HuH-7.5 (cell line): Measurements from ENCODE around the gene PODNL1.
A peak's percentile ranks its signal among the peaks of the same experiment; 100 is the strongest.
"Not testable (repeated sequence)": the region's sequence is repeated elsewhere in the genome, so short reads cannot be mapped to it uniquely, and the experiment has no call there.

Experiments used
- DNase-seq: peaks from one replicate; pipeline ENCODE4 v3.0.0; 2011; ENCODE audit warnings: low spot score

The PODNL1 gene

DNA sequence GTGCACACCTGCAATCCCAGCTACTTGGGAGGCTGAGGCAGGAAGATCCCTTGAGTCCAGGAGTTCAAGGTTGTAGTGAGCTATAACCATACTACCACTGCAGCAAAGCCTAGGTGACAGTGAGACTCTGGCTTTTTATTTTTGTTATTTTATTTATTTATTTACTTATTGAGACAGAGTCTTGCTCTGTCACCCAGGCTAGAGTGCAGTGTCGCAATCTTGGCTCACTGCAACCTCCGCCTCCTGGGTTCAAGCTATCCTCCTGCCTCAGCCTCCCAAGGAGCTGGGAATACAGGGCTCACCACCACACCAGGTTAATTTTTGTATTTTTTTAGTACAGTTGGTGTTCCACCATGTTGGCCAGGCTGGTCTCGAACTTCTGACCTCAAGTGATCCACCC is 35.3 kb upstream of the PODNL1 start:
- not testable (repeated sequence) for DNase-seq

DNA sequence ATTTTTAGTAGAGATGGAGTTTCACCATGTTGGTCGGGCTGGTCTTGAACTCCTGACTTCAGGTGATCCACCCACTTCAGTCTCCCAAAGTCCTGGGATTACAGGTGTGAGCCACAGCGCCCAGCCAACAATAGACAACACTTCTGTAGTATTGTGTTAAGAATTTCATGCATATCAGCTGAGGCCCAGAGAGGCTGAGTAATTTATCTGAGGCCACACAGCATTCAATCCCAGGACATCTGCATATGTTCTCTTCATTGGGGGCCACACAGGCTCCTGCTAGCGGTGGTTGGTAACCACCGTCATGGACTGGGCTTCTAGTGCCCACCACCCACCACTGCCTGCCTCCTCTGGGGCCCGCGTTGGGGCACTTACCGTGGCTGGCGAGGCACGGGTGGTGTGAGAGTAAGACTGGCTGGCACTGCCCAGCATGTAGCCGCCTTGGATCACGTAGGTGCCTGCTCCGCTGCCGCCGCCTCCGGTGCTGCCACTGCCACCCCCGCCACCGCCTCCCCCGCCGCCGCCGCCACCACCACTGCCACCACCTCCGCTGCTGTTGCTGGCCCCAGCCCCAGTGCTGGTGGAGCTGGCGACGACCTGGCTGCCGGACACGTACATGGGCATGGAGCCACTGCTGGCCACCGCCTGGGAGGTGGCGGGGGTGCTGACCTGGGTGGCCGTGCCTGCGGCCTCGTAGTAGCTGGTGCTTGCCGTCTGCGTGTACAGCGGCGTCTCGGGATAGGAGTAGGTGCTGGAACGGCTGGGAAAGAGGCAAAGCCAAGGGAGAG is 34.3 kb upstream of the PODNL1 start:
- DNase-seq = no peak

DNA sequence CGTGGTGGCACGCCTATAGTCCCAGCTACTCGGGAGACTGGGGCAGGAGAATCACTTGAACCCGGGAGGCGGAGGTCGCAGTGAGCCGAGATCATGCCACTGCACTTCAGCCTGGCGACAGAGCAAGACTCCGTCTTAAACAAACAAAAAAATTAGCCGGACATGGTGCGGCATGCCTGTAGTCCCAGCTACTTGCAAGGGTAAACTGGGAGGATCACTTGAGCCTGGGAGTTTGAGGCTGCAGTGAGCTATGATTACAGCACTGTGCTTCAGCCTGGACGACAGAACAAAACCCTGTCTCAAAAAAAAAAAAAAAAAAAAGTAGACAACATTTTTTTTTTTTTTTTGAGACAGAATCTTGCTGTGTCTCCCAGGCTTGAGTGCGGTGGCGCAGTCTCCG is 33.7 kb upstream of the PODNL1 start:
- not testable (repeated sequence) for DNase-seq

DNA sequence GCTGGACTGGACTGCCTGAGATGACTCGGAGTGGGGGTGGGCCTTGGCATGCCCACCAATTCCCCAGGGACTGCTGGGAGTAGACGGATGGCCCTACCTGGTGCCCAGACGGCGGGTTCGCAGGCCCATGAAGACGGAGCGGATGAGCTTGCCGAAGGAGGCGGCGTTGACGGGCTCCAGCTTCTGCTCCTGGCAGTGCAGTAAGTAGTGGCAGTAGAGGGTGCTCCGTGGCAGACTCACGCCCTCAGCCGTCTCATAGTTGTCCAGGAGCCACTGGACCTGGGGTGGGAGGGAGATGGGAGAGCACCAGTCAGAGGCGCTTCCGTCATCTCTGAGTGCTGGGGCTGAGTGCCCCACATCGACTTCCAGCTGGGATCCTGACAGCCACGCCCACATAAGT is 31.7 kb upstream of the PODNL1 start:
- no peak for DNase-seq

DNA sequence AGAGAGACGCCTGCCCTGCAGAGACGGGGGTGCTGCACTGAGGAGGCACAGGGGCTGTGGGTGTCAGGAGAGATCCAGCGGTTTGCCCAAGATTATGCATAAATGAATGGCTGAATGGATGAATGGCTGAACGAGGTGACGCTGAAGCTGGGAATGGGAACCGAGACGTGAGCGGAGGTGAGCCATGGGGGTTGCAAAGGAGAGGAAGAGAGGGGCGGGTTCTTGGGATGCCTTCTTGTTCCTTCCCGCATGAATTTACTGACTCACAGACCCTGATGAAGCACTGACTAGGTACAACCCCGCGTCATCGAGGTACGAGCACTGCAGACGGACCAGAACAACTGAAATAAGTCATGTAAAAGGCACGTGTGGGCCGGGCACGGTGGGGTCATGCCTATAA is 30.8 kb upstream of the PODNL1 start:
- no peak for DNase-seq

DNA sequence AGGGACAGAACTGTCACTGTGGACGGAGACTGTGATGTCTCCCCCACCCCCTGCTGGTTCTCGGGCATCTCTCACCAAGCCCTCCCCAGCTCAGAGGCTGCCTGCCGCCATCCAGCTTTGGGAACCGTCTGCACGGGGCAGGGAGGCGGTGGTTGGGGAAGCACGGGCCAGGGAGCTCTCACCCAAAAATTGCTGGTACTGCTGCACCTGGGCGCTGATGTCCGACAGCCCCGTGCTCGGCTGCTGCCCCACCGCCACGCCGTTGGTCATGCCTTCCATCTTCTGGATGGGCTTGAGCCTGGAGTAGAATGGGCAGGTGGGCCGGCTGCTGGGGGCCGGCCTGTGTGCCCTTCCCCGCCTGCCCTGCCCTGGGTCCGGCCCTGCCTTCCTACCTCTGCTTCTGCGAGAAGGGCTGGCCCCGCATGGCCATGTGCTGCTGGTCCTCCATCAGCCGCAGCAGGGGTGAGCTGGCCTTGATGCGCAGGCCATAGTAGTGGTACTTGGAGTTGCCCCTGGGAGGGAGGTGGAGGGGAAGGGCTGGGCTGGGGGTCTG is 30.2 kb upstream of the PODNL1 start:
- no peak for DNase-seq

DNA sequence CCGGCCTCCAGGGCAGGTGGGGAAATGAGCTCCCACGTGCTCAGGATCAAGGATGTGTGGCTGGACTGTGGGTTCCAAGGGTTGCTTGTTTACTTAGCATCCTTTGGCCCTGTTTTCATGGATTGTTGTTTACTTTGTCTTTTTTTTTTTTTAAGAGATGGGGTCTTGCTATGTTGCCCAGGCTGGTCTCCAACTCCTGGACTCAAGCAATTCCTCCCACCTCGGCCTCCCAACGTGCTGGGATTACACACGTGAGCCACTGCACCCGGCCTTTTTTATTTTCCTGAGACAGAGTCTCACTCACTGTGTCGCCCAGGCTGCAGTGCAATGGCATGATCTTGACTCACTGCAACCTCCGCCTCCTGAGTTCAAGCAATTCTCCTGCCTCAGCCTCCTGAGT is 29.0 kb upstream of the PODNL1 start:
- not testable (repeated sequence) for DNase-seq

DNA sequence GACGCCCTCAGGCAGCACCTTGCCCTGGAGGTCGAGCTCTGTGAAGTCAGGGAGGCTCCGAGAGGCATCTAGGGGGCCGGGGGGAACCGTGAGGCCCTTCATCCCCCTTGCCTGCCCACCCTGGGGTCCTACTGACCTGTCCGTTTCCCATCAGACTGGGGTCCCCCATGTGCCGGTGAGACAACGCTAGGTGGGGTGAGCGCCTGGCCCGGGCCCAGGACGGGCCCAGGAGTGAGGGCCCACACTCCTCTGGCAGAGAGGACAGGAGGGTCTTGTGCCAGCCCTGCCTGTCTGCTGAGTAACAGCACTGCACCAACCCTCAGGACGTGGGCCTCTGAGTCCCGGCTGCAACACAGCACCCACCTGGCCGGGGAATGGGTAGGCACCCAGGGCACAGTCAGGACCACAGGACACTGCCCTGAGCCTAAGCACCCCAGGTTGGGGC is 28.5 kb upstream of the PODNL1 start:
- DNase-seq = no peak

DNA sequence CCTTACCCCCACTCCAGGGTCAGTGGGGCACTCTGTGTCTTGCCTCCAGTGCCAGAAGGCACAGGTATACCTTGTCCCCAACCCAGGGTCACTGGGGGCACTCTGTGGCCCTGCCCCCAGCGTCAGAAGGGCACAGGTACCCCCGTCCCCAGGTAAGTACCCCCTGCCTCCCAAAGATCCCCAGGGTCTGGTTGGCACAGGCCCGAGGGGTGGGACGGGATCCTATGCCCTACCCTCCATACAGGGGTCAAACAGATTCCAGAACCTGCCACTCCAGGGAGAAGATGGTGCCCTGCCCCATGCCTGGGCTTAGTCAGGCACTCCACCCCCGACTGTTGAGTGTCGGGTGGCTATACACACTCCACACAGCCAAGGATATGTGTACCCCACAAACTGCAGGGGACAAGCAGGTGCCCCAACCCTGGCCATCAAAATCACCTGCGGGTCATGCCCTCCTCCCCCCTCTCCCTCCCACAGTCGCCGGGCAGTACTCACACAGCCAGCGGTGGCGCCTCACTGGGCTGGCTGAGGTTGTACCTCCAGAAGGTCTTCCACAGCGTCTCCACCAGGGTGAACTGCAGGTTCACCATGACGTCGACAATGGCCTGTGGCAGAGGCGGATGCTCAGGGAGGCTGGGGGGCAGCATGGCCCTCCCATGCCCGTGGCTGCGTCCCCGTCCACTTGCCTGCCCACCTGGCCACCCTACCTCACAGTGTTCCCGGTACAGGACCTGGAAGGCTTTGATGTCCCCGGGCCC is 27.9 kb upstream of the PODNL1 start:
- no peak for DNase-seq

DNA sequence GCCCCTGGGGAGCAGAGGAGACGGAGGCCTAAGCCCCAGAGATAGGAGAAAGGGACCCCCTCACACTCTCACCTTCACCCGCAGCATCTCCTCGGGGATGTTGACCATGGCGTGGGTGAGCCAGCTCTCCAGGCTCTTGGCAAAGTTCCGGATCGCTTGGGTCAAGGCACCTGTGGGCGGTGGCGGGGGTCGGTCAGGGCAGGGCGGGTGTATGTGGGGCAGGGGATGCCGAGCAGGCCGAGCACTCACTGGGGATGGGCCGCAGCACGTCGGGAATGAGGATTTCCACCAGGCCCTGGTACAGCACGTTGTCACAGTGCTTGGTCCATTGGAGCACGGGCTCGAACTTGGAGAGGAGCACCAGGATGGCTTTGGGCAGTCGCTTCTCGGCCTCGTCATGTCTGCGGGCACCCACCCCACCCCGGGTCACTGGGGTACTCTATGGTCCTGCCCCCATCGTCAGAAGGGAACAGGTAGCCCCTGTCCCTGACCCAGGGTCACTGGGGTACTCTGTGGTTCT is 27.2 kb upstream of the PODNL1 start:
- no peak for DNase-seq

DNA sequence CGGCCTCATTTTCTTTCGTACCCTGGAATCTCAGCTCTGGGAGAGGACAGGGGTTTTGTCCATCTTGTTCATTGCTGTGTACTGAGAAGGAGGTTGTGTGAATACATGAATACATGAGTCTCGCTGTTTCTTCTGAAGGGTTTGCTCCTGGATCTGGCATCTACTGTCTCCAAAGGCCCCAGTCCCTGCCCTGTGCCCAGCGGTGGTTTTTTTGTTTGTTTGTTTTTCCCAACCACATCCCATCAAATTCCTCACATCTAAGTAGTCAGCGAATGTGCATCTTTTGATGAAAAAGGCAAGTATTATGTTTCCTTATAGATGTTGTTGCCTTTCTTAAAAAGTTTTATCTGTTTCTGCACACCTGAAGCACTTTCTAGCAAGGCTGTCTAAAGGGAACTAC is 26.6 kb upstream of the PODNL1 start:
- DNase-seq = no peak

DNA sequence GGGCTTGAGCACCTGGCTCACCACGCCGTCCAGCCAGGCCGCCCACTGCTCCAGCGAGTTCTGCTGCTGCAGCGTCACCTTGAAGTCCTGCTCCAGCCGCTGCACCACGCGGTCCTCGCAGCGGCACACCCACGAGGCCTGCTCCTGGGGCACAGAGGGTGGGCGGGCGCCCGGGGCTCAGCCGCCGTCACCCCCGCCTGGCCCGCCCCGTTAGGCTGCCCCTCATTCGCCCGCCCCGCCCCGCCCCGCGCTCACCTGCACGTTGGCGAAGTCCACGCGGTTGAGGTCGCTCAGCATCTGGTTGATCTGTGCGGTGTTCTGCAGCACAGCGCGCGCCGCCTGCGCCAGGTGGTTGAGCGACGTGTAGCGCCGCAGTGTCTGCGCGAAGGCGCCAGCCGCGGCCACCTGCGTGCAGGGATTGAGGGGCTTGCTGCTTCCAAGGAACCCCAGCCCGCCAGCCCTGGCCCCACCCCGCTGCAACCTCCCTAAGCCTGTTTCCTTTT is 25.4 kb upstream of the PODNL1 start:
- no peak for DNase-seq

DNA sequence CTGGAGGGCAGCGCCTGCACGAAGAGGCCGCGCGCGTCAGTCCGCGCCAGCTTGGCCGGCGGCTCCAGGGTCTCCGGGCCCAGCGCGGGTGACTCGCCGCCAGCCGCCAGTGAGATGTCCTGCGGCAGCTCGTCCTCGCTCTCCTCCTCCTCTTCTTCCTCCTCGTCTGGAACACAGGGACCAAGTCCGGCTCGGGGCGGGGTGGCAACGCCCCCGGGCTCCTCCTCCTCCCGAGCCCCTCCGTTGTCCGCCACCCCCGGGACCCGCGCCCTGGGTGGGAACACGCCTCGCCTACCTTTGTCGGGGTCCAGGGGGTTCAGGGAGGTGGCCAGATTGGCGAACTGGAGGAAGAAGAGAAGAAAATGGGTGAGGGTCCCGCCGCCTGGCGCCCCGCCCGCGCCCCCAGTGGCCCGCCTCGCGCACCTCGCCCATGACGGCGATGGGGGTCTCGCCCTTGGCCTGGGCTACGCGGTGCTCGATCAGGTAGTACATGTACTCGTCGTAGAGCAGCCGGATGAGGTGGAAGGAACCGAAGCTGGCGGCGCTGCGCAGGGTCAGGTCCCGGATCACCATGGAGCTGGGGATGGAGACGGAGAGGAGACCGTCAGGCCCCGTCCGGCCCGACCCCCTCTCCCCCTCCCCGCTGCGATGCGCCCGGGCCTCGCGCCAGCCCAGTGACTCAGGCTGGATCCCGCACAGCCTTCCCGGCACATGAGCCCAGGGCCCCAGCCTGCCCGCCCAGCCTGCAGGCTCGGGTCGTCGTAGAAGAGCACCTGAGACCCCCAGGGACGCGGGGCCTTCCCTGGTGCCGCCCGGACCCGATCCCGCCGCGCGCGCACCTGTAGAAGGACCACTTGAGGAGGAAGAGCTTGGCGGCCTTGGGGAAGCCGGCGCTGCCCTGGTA is 24.7 kb upstream of the PODNL1 start:
- DNase-seq = no peak

DNA sequence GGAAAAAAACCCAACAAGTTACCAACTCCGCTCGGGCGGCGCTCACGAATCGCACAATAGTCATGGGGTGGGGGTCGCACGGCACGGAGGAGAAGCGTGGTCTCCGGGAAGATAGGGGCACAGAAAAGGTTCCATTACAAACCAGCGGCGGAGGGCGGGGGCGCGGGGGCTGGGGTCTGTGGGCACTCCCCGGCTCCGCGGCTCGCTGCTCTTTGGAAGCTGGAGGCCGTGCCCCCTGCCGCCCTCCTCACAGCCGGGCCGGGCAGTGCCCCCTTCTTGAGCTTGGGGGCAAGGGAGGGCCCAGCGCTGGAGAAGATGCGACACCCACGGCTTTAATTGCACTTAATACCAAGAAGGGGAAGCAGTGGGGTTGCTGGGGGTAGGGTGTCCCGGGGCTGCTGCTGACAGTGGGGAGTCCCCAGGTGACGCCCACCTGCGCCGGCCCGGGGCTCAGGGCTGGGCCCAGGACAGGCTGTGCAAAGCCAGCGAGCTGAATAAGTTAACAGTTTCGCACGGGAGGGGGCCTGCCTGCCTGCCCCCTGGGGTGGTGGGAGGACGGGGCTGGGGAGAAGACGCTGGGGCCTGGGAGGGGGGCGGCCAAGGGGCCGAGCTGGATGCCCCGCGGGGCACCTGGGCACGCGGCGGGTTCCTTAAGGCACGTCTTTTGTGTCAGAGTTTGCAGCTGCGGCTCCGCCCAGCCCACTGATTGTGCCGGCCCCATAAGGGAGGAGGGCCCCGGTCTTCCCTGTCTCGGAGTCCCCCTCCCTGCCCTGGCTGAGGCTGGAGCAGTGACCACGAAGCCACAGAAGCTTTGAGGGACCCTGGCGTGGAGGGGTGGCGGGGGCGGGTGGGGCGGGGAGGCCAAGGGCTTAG is 23.8 kb upstream of the PODNL1 start:
- DNase-seq = no peak

DNA sequence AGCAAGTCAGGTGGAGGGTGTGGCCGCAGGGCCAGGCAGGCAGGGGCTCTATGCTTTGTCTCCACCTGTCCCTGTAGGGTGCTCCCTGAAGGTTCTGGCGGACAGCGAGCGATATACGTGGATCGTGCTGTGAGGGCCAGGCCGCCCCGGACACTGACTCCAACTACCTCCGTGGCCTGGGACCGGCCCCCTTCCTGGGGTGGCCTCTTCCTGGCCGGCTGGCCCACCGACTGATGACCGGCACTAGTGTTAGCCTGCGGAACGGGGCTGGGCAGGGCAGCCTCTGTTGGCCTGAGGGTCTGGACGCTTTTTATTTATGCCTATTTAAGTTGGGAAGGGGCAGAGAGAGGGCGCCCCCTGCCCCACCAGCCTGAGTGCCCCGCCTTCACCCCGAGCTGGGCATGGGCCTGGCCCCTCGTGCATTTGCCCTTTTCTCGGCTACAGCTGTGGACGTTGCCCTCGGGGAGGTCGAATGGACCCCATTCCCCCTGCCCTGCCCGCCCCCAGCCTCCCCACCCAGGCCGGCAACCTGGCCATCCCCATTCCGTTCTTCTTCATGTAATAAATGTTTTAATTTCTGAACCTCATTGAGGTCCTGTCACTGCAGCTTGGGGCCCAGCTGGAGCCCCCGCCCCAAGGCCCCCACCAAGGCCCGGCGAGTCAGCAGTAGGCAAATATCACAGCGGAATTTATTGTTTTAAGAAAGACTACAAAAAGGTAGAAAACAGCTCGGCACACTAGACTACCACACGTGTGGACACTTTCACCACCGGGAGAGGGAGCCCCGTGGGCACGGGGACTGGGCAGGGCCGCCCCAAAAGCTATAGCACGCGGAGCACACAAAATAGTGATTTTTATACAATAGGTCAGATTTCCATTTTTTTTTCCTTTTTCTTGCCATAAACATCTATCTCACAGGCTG is 22.9 kb upstream of the PODNL1 start:
- no peak for DNase-seq

DNA sequence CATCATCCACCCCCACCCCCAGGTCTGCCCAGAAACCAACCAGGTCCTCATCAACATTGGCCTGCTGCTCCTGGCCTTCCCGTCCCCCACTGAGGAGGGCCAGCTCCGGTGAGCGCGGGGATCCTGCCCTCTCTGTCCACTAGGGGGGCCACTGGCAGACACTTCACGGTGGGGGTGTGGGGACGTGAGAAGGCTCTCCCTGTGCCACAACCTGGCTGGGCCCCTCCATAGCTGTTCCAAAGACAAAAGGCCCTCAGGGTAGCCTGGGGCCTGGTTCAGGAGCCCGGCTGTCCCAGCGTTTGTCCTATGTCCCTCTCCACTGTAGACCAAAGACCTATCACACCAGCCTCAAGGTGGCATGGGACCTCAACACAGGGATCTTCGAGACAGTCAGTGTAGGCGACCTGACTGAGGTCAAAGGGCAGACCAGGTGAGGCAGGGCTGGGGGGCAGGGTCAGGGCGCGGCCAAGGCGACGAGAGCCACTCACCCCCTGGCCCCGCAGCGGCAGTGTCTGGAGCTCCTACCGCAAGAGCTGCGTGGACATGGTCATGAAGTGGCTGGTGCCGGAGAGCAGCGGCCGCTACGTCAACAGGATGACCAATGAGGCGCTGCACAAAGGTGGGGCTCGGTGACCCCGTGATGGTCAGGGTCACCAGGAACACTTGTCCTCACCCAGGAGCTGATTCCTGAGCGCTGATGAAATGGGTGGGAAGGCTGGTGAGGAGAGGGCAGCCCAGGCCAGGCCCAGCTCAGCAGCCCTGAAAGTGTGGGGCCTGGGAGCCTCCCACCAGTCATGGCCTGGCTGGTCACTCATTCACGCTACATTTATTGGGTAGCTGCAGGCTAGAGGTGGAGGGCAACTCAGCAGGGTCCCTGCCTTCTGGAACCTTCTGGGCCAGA is 22.0 kb upstream of the PODNL1 start:
- DNase-seq = peak; percentile 89

DNA sequence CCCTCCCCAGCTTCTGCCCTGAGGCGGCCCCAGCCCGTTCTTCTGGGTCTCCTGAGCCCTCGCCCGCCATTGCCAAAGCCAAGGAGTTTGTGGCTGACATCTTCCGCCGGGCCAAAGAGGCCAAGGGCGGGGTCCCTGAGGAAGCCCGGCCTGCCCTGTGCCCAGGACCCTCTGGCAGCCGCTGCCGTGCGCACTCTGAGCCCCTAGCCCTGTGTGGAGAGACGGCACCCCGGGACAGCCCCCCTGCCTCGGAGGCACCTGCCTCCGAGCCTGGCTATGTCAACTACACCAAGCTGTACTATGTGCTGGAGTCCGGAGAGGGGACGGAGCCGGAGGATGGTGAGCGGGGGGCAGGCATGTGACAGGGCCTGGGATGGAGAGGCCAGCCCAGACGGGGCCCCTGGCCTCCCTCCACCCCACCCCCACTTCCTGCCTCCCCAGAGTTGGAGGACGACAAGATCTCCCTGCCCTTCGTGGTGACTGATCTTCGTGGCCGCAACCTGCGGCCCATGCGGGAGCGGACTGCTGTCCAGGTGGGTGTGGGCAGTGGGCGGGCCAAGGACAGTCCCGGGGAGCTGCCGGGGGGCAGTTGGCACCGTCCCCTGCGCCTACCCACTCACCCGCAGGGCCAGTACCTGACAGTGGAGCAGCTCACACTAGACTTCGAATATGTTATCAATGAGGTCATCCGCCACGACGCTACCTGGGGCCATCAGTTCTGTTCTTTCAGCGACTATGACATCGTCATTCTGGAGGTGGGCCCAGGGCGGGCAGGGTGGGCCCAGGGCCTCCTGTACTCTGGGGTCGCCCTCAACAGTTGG is 21.1 kb upstream of the PODNL1 start:
- no peak for DNase-seq

DNA sequence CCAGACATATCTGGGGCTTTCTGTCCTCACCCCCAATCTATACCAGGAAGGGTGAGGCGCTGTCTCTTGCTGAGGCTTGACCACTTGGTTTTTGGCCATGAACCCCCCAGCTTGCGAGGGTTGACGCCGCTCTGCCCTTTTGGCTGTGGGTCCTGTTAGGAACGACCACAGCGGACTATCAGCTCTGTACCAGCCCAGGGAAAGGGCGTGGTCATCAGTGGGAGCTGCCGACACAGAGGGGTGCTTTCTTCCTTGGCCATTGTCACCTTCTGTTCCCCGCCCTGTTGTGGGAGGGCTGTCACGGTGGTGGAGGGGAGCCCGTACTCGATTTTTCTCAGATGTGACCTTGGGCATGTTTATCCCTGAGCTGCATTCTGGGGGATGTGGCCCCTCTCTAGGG is 19.8 kb upstream of the PODNL1 start:
- DNase-seq = no peak
